Ovary (tissue), 9 donors: Measurements from ENCODE around the gene TAF7L. TPM values are rescaled to one million over a fixed set of nuclear protein-coding genes. Genes with fewer than 3 reads are reported as not detected.

Experiments used
- DNase-seq, 5 donors: peaks; one replicate each; pipeline ENCODE4 v3.0.0-alpha.2; 2019 to 2020
- H3K27ac ChIP-seq, 2 donors: fragments of 200-600 bp; one replicate each; pipeline versions ENCODE4 v1.5.1 to v1.8.0; 2019 to 2022
- H3K27me3 ChIP-seq: fragments of 200-600 bp; one replicate; pipeline ENCODE4 v1.8.0; 2022
- H3K36me3 ChIP-seq: fragments of 200-600 bp; sonication (generic); one replicate; pipeline ENCODE4 v1.5.1; 2019
- H3K4me1 ChIP-seq: one replicate; pipeline ENCODE4 v1.8.1; 2013; ENCODE audit warnings: mild to moderate bottlenecking, moderate library complexity; ENCODE audit not compliant: insufficient read depth
- H3K4me3 ChIP-seq: fragments of 200-600 bp; sonication (generic); one replicate; pipeline ENCODE4 v1.5.1; 2017
- H3K9me3 ChIP-seq, 2 donors: fragments of 200-600 bp in 1 of 2; sonication (generic) in 1 of 2; one replicate each; pipeline versions ENCODE4 v1.5.1 to v1.8.1; 2013 to 2019; ENCODE audit warnings: mild to moderate bottlenecking in 1 of 2, moderate library complexity in 1 of 2
- CTCF ChIP-seq, 3 donors: fragments of 450-650 bp in 2 of 3; fragments of 200-600 bp in 1 of 3; IDR thresholded peaks; one replicate each; pipeline versions ENCODE4 v1.5.1 to v1.8.0; 2016 to 2022; ENCODE audit warnings: antibody characterized with exemption in 3 of 3, mild to moderate bottlenecking in 1 of 3
- EP300 ChIP-seq: sonication (generic); formaldehyde crosslinking; IDR thresholded peaks from one replicate; pipeline ENCODE4 v1.6.1; 2017; ENCODE audit warnings: antibody characterized with exemption
- POLR2A ChIP-seq: fragments of 450-650 bp; IDR thresholded peaks from one replicate; pipeline ENCODE4 v1.6.1; 2017; ENCODE audit warnings: antibody characterized with exemption, mild to moderate bottlenecking, moderate library complexity
- WGBS, 3 donors: extraction: QIAGEN DNeasy Blood & Tissue Kit in 1 of 3; methylation state at CpG; one replicate each; pipeline versions ENCODE4 v1.1.5 to v1.1.7; 2013 to 2017; 5-methylcytosine and 5-hydroxymethylcytosine counted together
- intact Hi-C, 4 donors: fragments of 100-400 bp; cut with DNase I; formaldehyde crosslinking; loops; one replicate each; pipeline versions ENCODE4 v1.11.0 to v1.15.1; 2022 to 2023
- polyA plus RNA-seq, 2 donors: library from polyadenylated mRNA; stranded (reverse); fragments of 200-250 nt in 1 of 2; fragments of 350-450 nt in 1 of 2; fragmentation: Illumina TruSeq in 1 of 2; extraction: RNeasy Lipid Tissue Mini Kit (QIAGEN cat#74804) in 1 of 2; gene quantifications; one replicate each; pipeline ENCODE4 v1.2.3, GENCODE V29; 2013 to 2014
- total RNA-seq, 7 donors: library from RNA; depleted of rRNA in 2 of 7; stranded (reverse); fragments of >200 nt in 2 of 7; fragmentation: NEBNext Ultra II Directional in 3 of 7; extraction: Animal tissue kit (Norgen Biotek cat#: 25700) in 3 of 7; gene quantifications; one replicate each; pipeline versions ENCODE4 v1.1.0 to v1.2.4, GENCODE V29; 2016 to 2023
- donor health status: DM: no; HTN: no; CAD: no; lungs with moderate emphysema.
- donor health status: DM: no; HTN: no; CAD: no.
- donor health status: Bipolar disorder and iron deficiency.
- donor health status: DM: yes; HTN: yes; CAD: no.
- donor health status: DM: no; HTN: no; CAD: no.
- donor health status: DM: yes; HTN: yes; CAD: no.

The TAF7L gene
- total and polyA plus RNA-seq, 9 donors = 0.04 to 0.36 (median 0.17) TPM; not detected in 5

GRCh38 chrX:101257448-101258258 is 33.5 kb downstream of the TAF7L start:
- H3K4me1 ChIP-seq = no peaks in the 10 kb centered on the region
- H3K27me3 ChIP-seq = no peaks in the 10 kb centered on the region
- H3K9me3 ChIP-seq = no peaks in the 10 kb centered on the region
- no peak overlapping the region for H3K27ac ChIP-seq
- intact Hi-C loops = no loop called here
- H3K4me3 ChIP-seq = no peak overlapping the region
- no peaks in the 10 kb centered on the region for H3K36me3 ChIP-seq
- WGBS, 3 donors = 60 to 65% (median 61%) methylated on average over 4 of the region's 4 CpGs
- DNase-seq = no peak
- TF ChIP-seq CTCF (IDR thresholded peaks at IDR 0.05) (no peak), POLR2A (no peak), EP300 (no peak)

GRCh38 chrX:101252634-101253033 is 38.5 kb downstream of the TAF7L start:
- WGBS, 3 donors = 45 to 63% (median 50%) methylated on average over 2 of the region's 2 CpGs

GRCh38 chrX:101241531-101241930 is 49.6 kb downstream of the TAF7L start:
- Histone ChIP-seq H3K4me3 (no peak overlapping the region), H3K4me1 (no peaks in the 10 kb centered on the region), H3K9me3 (no peaks in the 10 kb centered on the region), H3K27ac (no peak overlapping the region), H3K27me3 (no peaks in the 10 kb centered on the region), H3K36me3 (no peaks in the 10 kb centered on the region)
- TF ChIP-seq POLR2A (no peak), CTCF (IDR thresholded peaks at IDR 0.05) (no peak), EP300 (no peak)
- WGBS, 3 donors = 81 to 91% (median 84%) methylated on average over 9 of the region's 9 CpGs
- intact Hi-C loops = no loop called here
- no peak for DNase-seq

More at GRCh38 chrX:101252634-101253033, 38.5 kb downstream of the TAF7L start:
- no peaks in the 10 kb centered on the region for H3K27me3 ChIP-seq
- H3K4me3 ChIP-seq = no peak overlapping the region
- no peak overlapping the region for H3K27ac ChIP-seq
- no peaks in the 10 kb centered on the region for H3K4me1 ChIP-seq
- no peaks in the 10 kb centered on the region for H3K9me3 ChIP-seq
- intact Hi-C loops = no loop called here
- H3K36me3 ChIP-seq = no peaks in the 10 kb centered on the region
- TF ChIP-seq EP300 (no peak), POLR2A (no peak), CTCF (IDR thresholded peaks at IDR 0.05) (no peak)
- no peak for DNase-seq

GRCh38 chrX:101237041-101237440 is 54.1 kb downstream of the TAF7L start:
- H3K4me1 ChIP-seq = no peaks in the 10 kb centered on the region
- TF ChIP-seq POLR2A = no peak
- TF ChIP-seq CTCF (IDR thresholded peaks at IDR 0.05) = no peak
- no peak for TF ChIP-seq EP300
- no peaks in the 10 kb centered on the region for H3K36me3 ChIP-seq
- no peaks in the 10 kb centered on the region for H3K27me3 ChIP-seq
- no peak overlapping the region for H3K4me3 ChIP-seq
- intact Hi-C loops = no loop called here
- no peak for DNase-seq
- H3K9me3 ChIP-seq = no peaks in the 10 kb centered on the region
- 55 to 72% (median 56%) methylated on average over 2 of the region's 2 CpGs for WGBS, 3 donors
- H3K27ac ChIP-seq = no peak overlapping the region
